ENCODE measurements around the gene CAMK2N1. TPM values are rescaled to one million over a fixed set of nuclear protein-coding genes. Genes with fewer than 3 reads are reported as not detected.

The CAMK2N1 gene
- polyA plus RNA-seq, 2 of the 4 experiments (the other 2 are of a cell fraction), result 49.7 to 56.4 TPM

DNA sequence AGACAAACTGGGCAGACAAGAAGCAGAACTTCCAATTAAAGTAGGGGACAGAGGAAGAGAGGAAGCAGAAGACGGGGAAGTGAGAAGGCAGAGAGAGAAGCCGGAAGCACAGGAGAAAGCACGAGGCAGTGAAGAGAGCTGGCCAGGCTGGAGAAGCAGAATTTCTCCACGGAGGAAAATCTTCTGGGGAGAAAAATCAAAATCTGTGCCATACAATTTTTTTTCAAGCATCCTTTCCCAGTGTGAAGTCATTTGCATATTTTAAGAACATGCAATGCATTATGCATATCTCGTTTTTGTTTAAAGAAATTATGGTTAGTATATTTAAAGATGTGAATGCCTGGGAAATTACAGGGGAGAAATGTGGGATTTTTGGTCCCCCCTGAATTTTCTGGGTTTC lies 7.3 kb upstream of the CAMK2N1 start (continued):
- TF ChIP-seq, protein P1, sequence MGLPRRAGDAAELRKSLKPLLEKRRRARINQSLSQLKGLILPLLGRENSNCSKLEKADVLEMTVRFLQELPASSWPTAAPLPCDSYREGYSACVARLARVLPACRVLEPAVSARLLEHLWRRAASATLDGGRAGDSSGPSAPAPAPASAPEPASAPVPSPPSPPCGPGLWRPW (IDR thresholded peaks at IDR 0.05), result no peak
- no peak for TF ChIP-seq MYC (IDR thresholded peaks at IDR 0.05; ENCODE audit: borderline replicate concordance, low read length)
- TF ChIP-seq EHF (CRISPR knock-in tag; IDR thresholded peaks at IDR 0.05), result no peak

DNA sequence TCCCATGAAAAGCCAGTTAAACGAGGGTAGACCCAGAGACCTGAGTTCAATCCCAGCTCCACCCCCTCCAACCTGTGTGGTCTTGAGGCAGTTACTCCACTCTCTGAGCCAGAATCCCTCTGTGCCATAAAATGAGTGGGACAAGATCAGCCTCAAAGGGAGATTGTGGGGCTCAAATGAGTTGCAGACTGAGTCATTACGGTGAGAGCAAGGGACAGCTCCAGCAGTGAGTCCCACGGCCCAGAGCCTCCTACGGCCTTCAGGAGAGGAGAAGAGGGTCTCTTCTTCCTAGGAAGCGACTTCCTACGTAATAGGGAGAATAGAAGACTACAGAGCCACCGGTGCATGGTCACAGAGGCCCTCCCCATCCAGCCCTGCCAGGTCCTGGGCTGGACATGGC lies 6.7 kb upstream of the CAMK2N1 start:
- no peak overlapping the region for H3K4me3 ChIP-seq
- no peaks in the 10 kb centered on the region for H3K9me3 ChIP-seq
- no peak overlapping the region for H3K4me2 ChIP-seq
- 71% methylated on average over 7 of the region's 7 CpGs for WGBS (ENCODE audit: missing lambda C conversion rate)
- TF ChIP-seq SREBF2 (IDR thresholded peaks at IDR 0.05), result no peak
- no peak for TF ChIP-seq PHF8 (IDR thresholded peaks at IDR 0.05; ENCODE audit: borderline replicate concordance, low read depth)
- no peak for TF ChIP-seq ESRRA (IDR thresholded peaks at IDR 0.05; ENCODE audit: borderline replicate concordance, low read length)
- no peak for TF ChIP-seq EHMT2 (IDR thresholded peaks at IDR 0.05; ENCODE audit: low read depth)
- no peak for TF ChIP-seq ZNF302 (CRISPR knock-in tag; IDR thresholded peaks at IDR 0.05)
- TF ChIP-seq POLR2AphosphoS2 (conservative IDR thresholded peaks at IDR 0.05; ENCODE audit: low read length), result no peak
- no peak for TF ChIP-seq POLR2A (IDR thresholded peaks at IDR 0.05; ENCODE audit: low read length)
- TF ChIP-seq ZFP36 (IDR thresholded peaks at IDR 0.05; ENCODE audit: borderline replicate concordance, partially characterized antibody), result no peak
- no peak for TF ChIP-seq USF2 (IDR thresholded peaks at IDR 0.05)
- TF ChIP-seq PBX3 (IDR thresholded peaks at IDR 0.05), result no peak
- TF ChIP-seq HOXB5 (CRISPR knock-in tag; IDR thresholded peaks at IDR 0.05), result no peak
- no peak for TF ChIP-seq MAX (IDR thresholded peaks at IDR 0.05)
- TF ChIP-seq MYC (IDR thresholded peaks at IDR 0.05; ENCODE audit: borderline replicate concordance, low read length), result no peak
- TF ChIP-seq CEBPB (IDR thresholded peaks at IDR 0.05), result no peak
- no peak for TF ChIP-seq CHD2 (IDR thresholded peaks at IDR 0.05; ENCODE audit: low read length, partially characterized antibody)
- ChIA-PET POLR2A (no interaction called here), CTCF (interaction anchor here (0.7 to 10.9 kb wide), 20 partner anchors 8 to 571 kb away, joined by 3 to 162 read pairs (median 8); partner anchors contain the start of gene CAMK2N1)
- peaks cover 16% of the 10 kb centered on the region for H3K4me1 ChIP-seq
- peak overlapping the region; percentile 67 to 73; a peak in 4 of 6 replicates for H3K27ac ChIP-seq
- FAIRE-seq (no peak), ATAC-seq (no peak), DNase-seq (ENCODE audit: low read depth in 1 of 2, low spot score in 1 of 2) (no peak)

GRCh38 chr1:20491866-20492265 lies 5.9 kb upstream of the CAMK2N1 start:
- 0 out of 6 replicates have a peak overlapping the region, but pooled peaks of 1 of the 2 experiments have one; percentile 0 for H3K27ac ChIP-seq
- no peak for DNase-seq (ENCODE audit: low read depth in 1 of 2, low spot score in 1 of 2)
- no peak for ATAC-seq
- no peak overlapping the region for H3K4me2 ChIP-seq
- peaks cover 21% of the 10 kb centered on the region for H3K4me1 ChIP-seq
- ChIA-PET CTCF (interaction anchor here (1.1 to 10.9 kb wide), 11 partner anchors 12 to 391 kb away, joined by 3 to 162 read pairs (median 4); no protein-coding TSS in a partner anchor), POLR2A (no interaction called here)
- no peak overlapping the region for H3K4me3 ChIP-seq
- TF ChIP-seq HOXA7 (CRISPR knock-in tag; IDR thresholded peaks at IDR 0.05) (no peak), BHLHE40 (IDR thresholded peaks at IDR 0.05; ENCODE audit: low read depth, low read length) (no peak), CTCF (IDR thresholded peaks at IDR 0.05) (no peak), PBX3 (IDR thresholded peaks at IDR 0.05) (no peak), MAFK (IDR thresholded peaks at IDR 0.05; ENCODE audit: partially characterized antibody) (no peak), NPAS2 (CRISPR knock-in tag; IDR thresholded peaks at IDR 0.05; ENCODE audit: borderline replicate concordance) (no peak), POLR2AphosphoS2 (conservative IDR thresholded peaks at IDR 0.05; ENCODE audit: low read length) (no peak), FOXS1 (CRISPR knock-in tag; IDR thresholded peaks at IDR 0.05) (no peak), JUN (IDR thresholded peaks at IDR 0.05) (no peak), HEYL (CRISPR knock-in tag; IDR thresholded peaks at IDR 0.05) (no peak), ZSCAN20 (CRISPR knock-in tag; IDR thresholded peaks at IDR 0.05) (no peak), HMGXB4 (CRISPR knock-in tag; IDR thresholded peaks at IDR 0.05; ENCODE audit: borderline replicate concordance) (no peak), ZNF302 (CRISPR knock-in tag; IDR thresholded peaks at IDR 0.05) (no peak)
- no peak for FAIRE-seq
- no peaks in the 10 kb centered on the region for H3K9me3 ChIP-seq
- 68% methylated on average over 6 of the region's 7 CpGs for WGBS (ENCODE audit: missing lambda C conversion rate)

Measured in A549 (cell line).